Spleen (tissue), 11 donors: ENCODE results near the gene CNTN5. TPM values are rescaled to one million over a fixed set of nuclear protein-coding genes. Genes with fewer than 3 reads are reported as not detected.

Experiments
- DNase-seq: peaks from one replicate; pipeline ENCODE4 v3.0.0-alpha.2; 2020
- H3K27ac ChIP-seq, 8 donors: fragments of 200-600 bp; sonication (generic) in 7 of 8; 1 replicate in 4 of 8; 2 replicates in 4 of 8; pipeline versions ENCODE4 v1.5.0 to v1.8.0; 2016 to 2021; ENCODE audit warnings: inconsistent platforms in 4 of 8, mild to moderate bottlenecking in 4 of 8, moderate library complexity in 1 of 8
- H3K27me3 ChIP-seq, 7 donors: fragments of 200-600 bp; sonication (generic) in 6 of 7; replicated peaks in 1 of 7; 1 replicate in 4 of 7; 2 replicates in 3 of 7; pipeline versions ENCODE4 v1.5.0 to v1.8.0; 2016 to 2021; ENCODE audit warnings: inconsistent platforms in 3 of 7, mild to moderate bottlenecking in 1 of 7
- H3K36me3 ChIP-seq, 6 donors: fragments of 200-600 bp; sonication (generic) in 5 of 6; 1 replicate in 4 of 6; 2 replicates in 2 of 6; pipeline versions ENCODE4 v1.5.0 to v1.8.0; 2016 to 2021; ENCODE audit warnings: inconsistent platforms in 2 of 6
- H3K4me1 ChIP-seq, 6 donors: fragments of 200-600 bp; sonication (generic) in 5 of 6; 1 replicate in 3 of 6; 2 replicates in 3 of 6; pipeline versions ENCODE4 v1.5.0 to v1.8.0; 2016 to 2021; ENCODE audit warnings: inconsistent platforms in 3 of 6
- H3K4me3 ChIP-seq, 8 donors: fragments of 200-600 bp; sonication (generic) in 7 of 8; 1 replicate in 4 of 8; 2 replicates in 4 of 8; pipeline versions ENCODE4 v1.5.0 to v1.8.0; 2016 to 2021; ENCODE audit warnings: inconsistent platforms in 4 of 8, mild to moderate bottlenecking in 4 of 8, moderate library complexity in 2 of 8
- H3K9me3 ChIP-seq, 8 donors: fragments of 200-600 bp; sonication (generic) in 7 of 8; 1 replicate in 4 of 8; 2 replicates in 4 of 8; pipeline versions ENCODE4 v1.5.0 to v1.8.0; 2016 to 2021; ENCODE audit warnings: inconsistent platforms in 4 of 8
- CTCF ChIP-seq, 11 experiments: fragments of 200-600 bp in 7 of 11; fragments of 450-650 bp in 4 of 11; sonication (generic) in 4 of 11; IDR thresholded peaks in 8 of 11; conservative IDR thresholded peaks in 3 of 11; 1 replicate in 7 of 11; 2 replicates in 4 of 11; pipeline versions ENCODE4 v1.4.0 to v1.8.0; 2016 to 2021; ENCODE audit warnings: antibody characterized with exemption in 11 of 11, inconsistent platforms in 4 of 11, mild to moderate bottlenecking in 1 of 11
- POLR2A ChIP-seq, 3 donors: fragments of 450-650 bp; IDR thresholded peaks; one replicate each; pipeline ENCODE4 v1.5.1; 2017; ENCODE audit warnings: antibody characterized with exemption in 3 of 3, mild to moderate bottlenecking in 1 of 3
- POLR2AphosphoS5 ChIP-seq, 3 donors: sonication (generic); formaldehyde crosslinking; IDR thresholded peaks; one replicate each; pipeline ENCODE4 v1.5.1; 2017; ENCODE audit warnings: antibody characterized with exemption in 3 of 3
- WGBS, 5 donors: extraction: QIAGEN DNeasy Blood & Tissue Kit in 3 of 5; methylation state at CpG; one replicate each; pipeline versions ENCODE4 v1.1.5 to v1.1.7; 2013 to 2018; 5-methylcytosine and 5-hydroxymethylcytosine counted together
- intact Hi-C: fragments of 100-400 bp; cut with DNase I; formaldehyde crosslinking; loops from one replicate; pipeline ENCODE4 v1.15.0; 2023; ENCODE audit warnings: low total_unique reads
- polyA plus RNA-seq, 3 donors: library from polyadenylated mRNA; stranded (reverse); fragments of 200-250 nt; gene quantifications; one replicate each; pipeline ENCODE4 v1.2.1, GENCODE V29; 2013
- total RNA-seq, 7 donors: library from RNA; depleted of rRNA in 3 of 7; stranded (reverse); fragments of >200 nt in 3 of 7; fragmentation: NEBNext Ultra II Directional in 4 of 7; extraction: Animal tissue kit (Norgen Biotek cat#: 25700) in 4 of 7; gene quantifications; one replicate each; pipeline versions ENCODE4 v1.1.0 to v1.2.1, GENCODE V29; 2016 to 2021
- donor health status: healthy with polysubstance abuse.
- donor health status: DM: no; HTN: no; CAD: no; lungs with moderate emphysema.
- donor health status: DM: no; HTN: no; CAD: no.
- donor health status: Bipolar disorder and iron deficiency.
- donor health status: healthy.
- donor health status: DM: no; HTN: no; CAD: no.
- donor health status: DM: yes; HTN: yes; CAD: no.

Gene CNTN5
- total and polyA plus RNA-seq, 10 donors: 0.02 TPM; not detected in 8

GRCh38 chr11:99419991-99420390, 399.2 kb downstream of the CNTN5 start:
- WGBS, 5 donors: 63 to 75% (median 65%) methylated on average over 4 of the region's 4 CpGs

GRCh38 chr11:99422581-99423427, 402.1 kb downstream of the CNTN5 start:
- DNase-seq: no peak
- no peak for TF ChIP-seq POLR2A (IDR thresholded peaks at IDR 0.05)
- no peak for TF ChIP-seq CTCF (IDR thresholded peaks at IDR 0.05 in 8 of 11, conservative IDR thresholded peaks at IDR 0.05 in 3 of 11)
- TF ChIP-seq POLR2AphosphoS5 (IDR thresholded peaks at IDR 0.05): no peak
- Histone ChIP-seq H3K4me1 (no peaks in the 10 kb centered on the region), H3K27ac (no peak overlapping the region), H3K27me3 (no peaks in the 10 kb centered on the region), H3K36me3 (no peaks in the 10 kb centered on the region), H3K9me3 (peaks cover 0 to 17% (median 3%) of the 10 kb centered on the region in 8 donors), H3K4me3 (no peak overlapping the region)
- WGBS, 5 donors: 26 to 30% (median 29%) methylated on average over 7 of the region's 7 CpGs
- intact Hi-C loops: no loop called here

More at GRCh38 chr11:99419991-99420390, 399.2 kb downstream of the CNTN5 start:
- peaks cover 0 to 9% (median 2%) of the 10 kb centered on the region in 8 donors for H3K9me3 ChIP-seq
- no peak overlapping the region for H3K27ac ChIP-seq
- no peak for TF ChIP-seq POLR2AphosphoS5 (IDR thresholded peaks at IDR 0.05)
- no peak for TF ChIP-seq CTCF (IDR thresholded peaks at IDR 0.05 in 8 of 11, conservative IDR thresholded peaks at IDR 0.05 in 3 of 11)
- no peak for TF ChIP-seq POLR2A (IDR thresholded peaks at IDR 0.05)
- intact Hi-C loops: no loop called here
- no peaks in the 10 kb centered on the region for H3K4me1 ChIP-seq
- H3K36me3 ChIP-seq: no peaks in the 10 kb centered on the region
- H3K27me3 ChIP-seq: no peaks in the 10 kb centered on the region
- H3K4me3 ChIP-seq: no peak overlapping the region
- no peak for DNase-seq

GRCh38 chr11:99423428-99423983, 402.8 kb downstream of the CNTN5 start:
- H3K4me3 ChIP-seq: no peak overlapping the region
- H3K27ac ChIP-seq: no peak overlapping the region
- WGBS, 5 donors: 27 to 36% (median 35%) methylated on average over 4 of the region's 4 CpGs
- TF ChIP-seq CTCF (IDR thresholded peaks at IDR 0.05 in 8 of 11, conservative IDR thresholded peaks at IDR 0.05 in 3 of 11) (no peak), POLR2A (IDR thresholded peaks at IDR 0.05) (no peak), POLR2AphosphoS5 (IDR thresholded peaks at IDR 0.05) (no peak)
- no peaks in the 10 kb centered on the region for H3K4me1 ChIP-seq
- DNase-seq: no peak
- H3K9me3 ChIP-seq: peaks cover 0 to 17% (median 3%) of the 10 kb centered on the region in 8 donors
- no peaks in the 10 kb centered on the region for H3K27me3 ChIP-seq
- intact Hi-C loops: no loop called here
- H3K36me3 ChIP-seq: no peaks in the 10 kb centered on the region
